Peyer's patch (tissue), 4 donors: ENCODE measurements around the gene TRAF5.

Source experiments
- POLR2A ChIP-seq, 2 donors: fragments of 450-650 bp; IDR thresholded peaks; one replicate each; pipeline ENCODE4 v1.5.1; 2017; ENCODE audit warnings: antibody characterized with exemption in 2 of 2, mild to moderate bottlenecking in 2 of 2, moderate library complexity in 2 of 2
- TF ChIP-seq, protein P1 (sequence below), 6 experiments: fragments of 450-650 bp in 4 of 6; fragments of 200-600 bp in 2 of 6; sonication (generic) in 1 of 6; IDR thresholded peaks; one replicate each; pipeline ENCODE4 v1.5.1; 2017 to 2019; ENCODE audit warnings: antibody characterized with exemption in 6 of 6, mild to moderate bottlenecking in 3 of 6, moderate library complexity in 1 of 6

DNA sequence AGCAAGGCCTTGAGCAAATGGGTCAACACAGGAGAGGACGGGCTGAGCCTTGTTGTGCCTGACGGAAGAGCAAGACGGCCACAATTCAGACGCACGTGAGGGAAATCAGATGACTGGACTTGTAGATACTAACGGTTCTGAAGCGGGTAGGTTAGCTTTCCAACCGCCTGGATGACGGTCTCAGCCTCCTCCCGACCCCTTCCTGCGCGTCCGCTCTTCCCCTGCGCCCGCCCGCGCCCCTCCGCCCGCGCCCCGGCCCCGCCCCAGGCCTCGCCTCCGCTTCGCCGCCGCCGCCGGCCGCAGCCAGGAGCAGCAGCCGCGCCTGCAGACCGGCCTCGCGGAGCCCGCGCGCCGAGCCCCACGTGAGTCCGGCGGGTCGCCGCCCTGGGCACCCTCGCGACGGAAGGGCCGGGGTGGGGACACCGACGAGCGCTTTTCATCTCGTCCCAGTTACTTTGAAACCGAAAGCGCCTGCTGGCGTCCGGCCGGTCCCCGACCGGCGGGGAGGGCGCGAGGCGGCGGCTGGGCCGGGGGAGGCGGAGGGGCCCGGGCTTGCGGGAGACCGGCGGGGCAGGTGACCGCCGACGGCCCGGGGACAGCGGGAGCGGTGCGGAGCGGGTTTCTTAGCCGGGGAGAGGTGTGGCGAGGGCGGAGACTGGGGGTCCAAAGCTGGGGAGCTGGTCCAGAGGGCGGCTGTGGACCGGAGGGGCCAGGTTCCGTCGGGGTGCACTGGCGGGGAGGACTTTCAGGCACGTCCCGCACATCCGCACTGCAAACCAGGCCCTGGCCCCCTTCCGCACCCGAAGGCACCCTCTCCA is at the start of gene TRAF5:
- TF ChIP-seq, protein P1, sequence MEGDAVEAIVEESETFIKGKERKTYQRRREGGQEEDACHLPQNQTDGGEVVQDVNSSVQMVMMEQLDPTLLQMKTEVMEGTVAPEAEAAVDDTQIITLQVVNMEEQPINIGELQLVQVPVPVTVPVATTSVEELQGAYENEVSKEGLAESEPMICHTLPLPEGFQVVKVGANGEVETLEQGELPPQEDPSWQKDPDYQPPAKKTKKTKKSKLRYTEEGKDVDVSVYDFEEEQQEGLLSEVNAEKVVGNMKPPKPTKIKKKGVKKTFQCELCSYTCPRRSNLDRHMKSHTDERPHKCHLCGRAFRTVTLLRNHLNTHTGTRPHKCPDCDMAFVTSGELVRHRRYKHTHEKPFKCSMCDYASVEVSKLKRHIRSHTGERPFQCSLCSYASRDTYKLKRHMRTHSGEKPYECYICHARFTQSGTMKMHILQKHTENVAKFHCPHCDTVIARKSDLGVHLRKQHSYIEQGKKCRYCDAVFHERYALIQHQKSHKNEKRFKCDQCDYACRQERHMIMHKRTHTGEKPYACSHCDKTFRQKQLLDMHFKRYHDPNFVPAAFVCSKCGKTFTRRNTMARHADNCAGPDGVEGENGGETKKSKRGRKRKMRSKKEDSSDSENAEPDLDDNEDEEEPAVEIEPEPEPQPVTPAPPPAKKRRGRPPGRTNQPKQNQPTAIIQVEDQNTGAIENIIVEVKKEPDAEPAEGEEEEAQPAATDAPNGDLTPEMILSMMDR (IDR thresholded peaks at IDR 0.05): no peak
- no peak for TF ChIP-seq POLR2A (IDR thresholded peaks at IDR 0.05)
